Mucosa of stomach (tissue), 1 donor: ENCODE results near the gene SLC12A7.

Experiments used
- H3K27me3 ChIP-seq: one replicate; pipeline ENCODE4 v1.7.0; 2013; ENCODE audit warnings: mild to moderate bottlenecking, low read length; ENCODE audit not compliant: control insufficient read depth, insufficient read depth
- H3K36me3 ChIP-seq: one replicate; pipeline ENCODE4 v1.7.0; 2013; ENCODE audit warnings: low read length; ENCODE audit not compliant: control insufficient read depth, insufficient read depth
- H3K4me1 ChIP-seq: one replicate; pipeline ENCODE4 v1.7.0; 2013; ENCODE audit warnings: mild to moderate bottlenecking, low read length; ENCODE audit not compliant: control insufficient read depth, insufficient read depth
- H3K4me3 ChIP-seq: one replicate; pipeline ENCODE4 v1.7.0; 2013; ENCODE audit warnings: low read length
- H3K9ac ChIP-seq: one replicate; pipeline ENCODE4 v1.7.0; 2013; ENCODE audit warnings: mild to moderate bottlenecking, low read length, moderate library complexity
- H3K9me3 ChIP-seq: one replicate; pipeline ENCODE4 v1.7.0; 2013; ENCODE audit warnings: mild to moderate bottlenecking, low read length, moderate library complexity; ENCODE audit not compliant: control insufficient read depth
- donor health status: Pancreatic carcinoma.

Gene SLC12A7

GRCh38 chr5:1093361-1093760 lies 18.5 kb downstream of the SLC12A7 start:
- Histone ChIP-seq H3K9ac (no peak overlapping the region), H3K9me3 (no peaks in the 10 kb centered on the region), H3K36me3 (peaks cover 7% of the 10 kb centered on the region), H3K27me3 (no peaks in the 10 kb centered on the region), H3K4me3 (no peak overlapping the region), H3K4me1 (peaks cover 25% of the 10 kb centered on the region)

DNA sequence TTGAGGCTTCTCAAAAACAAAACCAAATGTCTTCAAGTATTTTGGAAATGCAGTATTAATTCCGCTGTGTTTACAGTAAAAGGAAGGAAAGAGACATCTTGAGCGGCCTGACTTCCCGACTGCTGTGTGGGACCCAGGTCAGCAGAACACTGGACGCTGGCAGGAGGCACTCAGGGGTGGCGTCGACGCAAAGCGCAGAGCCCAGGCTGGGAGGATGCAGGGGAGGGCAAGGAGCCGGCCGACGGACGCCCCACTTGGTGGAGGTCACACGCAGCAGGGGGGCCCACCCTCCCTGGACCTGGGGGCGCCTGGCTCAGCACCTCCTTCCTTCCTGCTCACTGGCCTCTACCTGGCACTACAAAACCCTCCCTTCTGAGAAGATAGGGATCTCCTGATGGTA lies 19.7 kb downstream of the SLC12A7 start:
- H3K9ac ChIP-seq = no peak overlapping the region
- H3K4me3 ChIP-seq = no peak overlapping the region
- H3K9me3 ChIP-seq = no peaks in the 10 kb centered on the region
- H3K36me3 ChIP-seq = peaks cover 14% of the 10 kb centered on the region
- peaks cover 23% of the 10 kb centered on the region for H3K4me1 ChIP-seq
- no peaks in the 10 kb centered on the region for H3K27me3 ChIP-seq

DNA sequence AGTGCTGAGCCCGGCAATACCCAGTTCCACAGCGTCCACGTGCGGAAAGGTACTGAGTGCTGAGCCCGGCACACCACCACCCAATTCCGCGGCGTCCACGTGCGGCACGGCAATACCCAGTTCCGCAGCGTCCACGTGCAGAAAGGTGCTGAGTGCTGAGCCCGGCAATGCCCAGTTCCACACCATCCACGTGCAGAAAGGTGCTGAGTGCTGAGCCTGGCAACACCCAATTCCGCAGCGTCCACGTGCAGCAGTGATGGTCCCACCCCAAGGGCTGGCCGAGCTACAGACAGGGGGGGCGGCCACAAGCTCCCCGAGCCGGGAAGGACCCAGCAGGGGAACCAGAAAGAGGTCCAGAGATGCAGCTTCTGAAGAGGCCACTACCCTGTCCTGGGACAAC lies 20.2 kb downstream of the SLC12A7 start:
- Histone ChIP-seq H3K9me3 (no peaks in the 10 kb centered on the region), H3K27me3 (no peaks in the 10 kb centered on the region), H3K9ac (no peak overlapping the region), H3K4me1 (peaks cover 20% of the 10 kb centered on the region), H3K36me3 (peaks cover 19% of the 10 kb centered on the region), H3K4me3 (no peak overlapping the region)

DNA sequence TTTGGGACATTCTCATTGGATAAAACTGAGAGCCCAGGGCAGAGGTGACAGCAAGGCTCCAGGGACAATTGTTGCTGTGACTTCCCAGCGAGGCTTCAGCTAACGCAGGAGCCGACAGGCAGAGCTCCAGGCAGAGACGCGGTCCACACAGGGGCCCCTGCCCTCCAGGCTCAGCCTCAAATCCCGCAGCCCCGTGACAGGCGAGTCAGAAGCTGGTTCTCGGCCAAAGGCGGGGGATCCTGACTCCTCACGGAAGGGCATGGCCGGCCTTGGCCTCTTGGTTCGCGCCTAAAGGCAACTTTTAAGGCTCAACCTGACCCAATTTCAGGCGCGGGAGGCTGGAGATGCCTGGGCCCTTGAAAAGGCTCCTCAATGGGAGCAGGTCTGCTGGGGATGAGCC lies 21.3 kb downstream of the SLC12A7 start:
- Histone ChIP-seq H3K4me3 (no peak overlapping the region), H3K27me3 (no peaks in the 10 kb centered on the region), H3K9ac (no peak overlapping the region), H3K36me3 (peaks cover 24% of the 10 kb centered on the region), H3K9me3 (no peaks in the 10 kb centered on the region), H3K4me1 (peaks cover 20% of the 10 kb centered on the region)

- no peaks in the 10 kb centered on the region for H3K27me3 ChIP-seq
- peaks cover 20% of the 10 kb centered on the region for H3K4me1 ChIP-seq
- peaks cover 24% of the 10 kb centered on the region for H3K36me3 ChIP-seq
- no peak overlapping the region for H3K9ac ChIP-seq
- H3K4me3 ChIP-seq = no peak overlapping the region
- no peaks in the 10 kb centered on the region for H3K9me3 ChIP-seq
These were observed 22.2 kb downstream of the SLC12A7 start for GRCh38 chr5:1089621-1090040.

DNA sequence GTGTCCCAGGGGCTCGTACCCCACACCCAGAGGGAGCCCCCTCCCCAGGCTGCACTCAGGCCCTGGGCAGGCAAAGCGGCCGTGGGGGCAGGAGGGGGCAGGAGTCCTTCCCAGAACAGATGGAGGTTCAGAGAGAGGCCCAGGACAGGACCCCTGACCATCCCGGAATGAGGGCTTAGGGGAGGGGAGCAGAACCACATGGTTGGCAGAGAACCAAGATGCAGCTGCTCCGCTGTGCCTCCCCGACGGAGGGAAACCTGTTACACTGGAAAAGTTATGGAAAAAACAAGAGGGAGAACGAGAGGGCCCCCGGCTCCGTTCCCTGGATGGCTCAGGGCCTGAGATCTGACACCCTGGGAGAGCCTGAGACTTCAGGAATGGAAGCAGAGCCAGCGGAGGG lies 22.7 kb downstream of the SLC12A7 start:
- no peak overlapping the region for H3K4me3 ChIP-seq
- H3K36me3 ChIP-seq = peaks cover 24% of the 10 kb centered on the region
- no peaks in the 10 kb centered on the region for H3K27me3 ChIP-seq
- H3K9me3 ChIP-seq = no peaks in the 10 kb centered on the region
- H3K9ac ChIP-seq = no peak overlapping the region
- H3K4me1 ChIP-seq = peaks cover 20% of the 10 kb centered on the region

- H3K9ac ChIP-seq = no peak overlapping the region
- H3K4me3 ChIP-seq = no peak overlapping the region
- H3K36me3 ChIP-seq = peaks cover 24% of the 10 kb centered on the region
- no peaks in the 10 kb centered on the region for H3K27me3 ChIP-seq
- no peaks in the 10 kb centered on the region for H3K9me3 ChIP-seq
- peaks cover 17% of the 10 kb centered on the region for H3K4me1 ChIP-seq
These were observed 23.1 kb downstream of the SLC12A7 start for GRCh38 chr5:1088726-1089125.

DNA sequence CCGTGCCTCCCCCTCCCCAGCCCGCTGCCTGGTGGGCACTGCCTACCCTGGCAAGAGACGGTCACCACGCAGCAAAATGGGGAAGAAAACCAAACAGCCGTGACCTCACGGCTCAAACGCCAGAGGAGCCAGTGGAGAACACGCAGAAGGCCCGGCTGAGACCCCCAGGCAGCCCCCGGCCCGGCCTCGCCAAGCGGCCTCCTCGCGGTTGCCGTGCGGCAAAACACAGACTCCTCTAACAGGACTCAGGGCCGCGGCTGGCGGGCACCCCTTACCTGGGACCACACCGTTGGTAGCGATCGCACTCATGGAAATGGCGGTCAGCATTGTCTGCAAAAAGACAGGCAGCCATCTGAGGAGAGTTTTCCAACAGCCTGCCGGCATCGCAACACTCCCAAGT lies 23.8 kb downstream of the SLC12A7 start:
- Histone ChIP-seq H3K27me3 (no peaks in the 10 kb centered on the region), H3K9me3 (no peaks in the 10 kb centered on the region), H3K4me3 (no peak overlapping the region), H3K9ac (no peak overlapping the region), H3K36me3 (peaks cover 24% of the 10 kb centered on the region), H3K4me1 (peaks cover 11% of the 10 kb centered on the region)

DNA sequence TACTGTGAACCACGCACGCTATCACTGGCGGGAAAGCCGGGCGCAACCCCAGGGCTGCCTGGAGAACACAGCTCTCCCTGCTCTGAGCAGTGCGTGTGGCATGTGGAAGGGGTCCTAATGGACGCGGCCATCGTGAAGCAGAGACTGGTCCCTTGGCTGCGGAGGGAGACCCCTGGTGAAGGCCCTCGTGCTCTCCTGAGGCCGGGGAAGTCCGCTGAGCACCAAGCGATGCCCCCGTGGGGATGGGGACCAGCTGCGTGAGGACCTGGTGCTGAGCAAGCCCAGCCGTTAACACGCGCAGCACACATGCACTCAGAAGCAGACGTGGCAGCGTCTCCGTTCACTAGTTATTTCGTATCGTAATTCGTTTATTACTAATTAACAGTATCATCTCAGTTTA lies 24.4 kb downstream of the SLC12A7 start:
- Histone ChIP-seq H3K27me3 (no peaks in the 10 kb centered on the region), H3K4me3 (no peak overlapping the region), H3K9ac (no peak overlapping the region), H3K4me1 (peaks cover 11% of the 10 kb centered on the region), H3K9me3 (no peaks in the 10 kb centered on the region), H3K36me3 (peaks cover 24% of the 10 kb centered on the region)

DNA sequence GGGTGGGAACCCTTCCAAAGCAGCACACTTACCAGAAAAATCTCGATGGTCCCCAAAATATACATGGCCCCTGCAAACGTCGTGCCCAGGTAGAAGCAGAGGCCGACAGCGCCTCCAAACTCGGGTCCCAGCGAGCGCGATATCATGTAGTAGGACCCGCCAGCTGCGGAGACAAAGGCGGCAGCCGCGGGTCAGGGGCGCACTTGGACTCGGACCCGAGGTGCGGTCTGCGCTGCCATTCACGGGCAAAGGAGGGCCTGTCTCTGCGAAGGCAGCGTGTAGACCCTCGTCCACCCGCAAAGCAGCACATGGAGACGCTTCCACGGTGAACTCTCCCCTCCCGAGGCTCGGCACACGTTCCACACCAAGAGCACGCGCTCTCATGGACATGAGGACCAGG lies 25.0 kb downstream of the SLC12A7 start:
- Histone ChIP-seq H3K9me3 (no peaks in the 10 kb centered on the region), H3K4me1 (peaks cover 11% of the 10 kb centered on the region), H3K9ac (no peak overlapping the region), H3K4me3 (no peak overlapping the region), H3K27me3 (no peaks in the 10 kb centered on the region), H3K36me3 (peaks cover 24% of the 10 kb centered on the region)

- Histone ChIP-seq H3K4me3 (no peak overlapping the region), H3K27me3 (no peaks in the 10 kb centered on the region), H3K36me3 (peaks cover 20% of the 10 kb centered on the region), H3K9ac (no peak overlapping the region), H3K9me3 (no peaks in the 10 kb centered on the region), H3K4me1 (peaks cover 11% of the 10 kb centered on the region)
These were observed 25.7 kb downstream of the SLC12A7 start for GRCh38 chr5:1086137-1086536.

- Histone ChIP-seq H3K9me3 (no peaks in the 10 kb centered on the region), H3K9ac (no peak overlapping the region), H3K4me1 (peaks cover 11% of the 10 kb centered on the region), H3K4me3 (no peak overlapping the region), H3K36me3 (peaks cover 18% of the 10 kb centered on the region), H3K27me3 (no peaks in the 10 kb centered on the region)
These were observed 26.5 kb downstream of the SLC12A7 start for GRCh38 chr5:1085391-1085790.
